HepG2 (cell line): ENCODE data around the gene RERE.

Experiments
- ISX ChIP-seq: sonication (generic); formaldehyde crosslinking; conservative IDR thresholded peaks from 2 replicates; pipeline ENCODE4 v1.5.0; 2020; ENCODE audit warnings: missing genetic modification reagents
- ONECUT2 ChIP-seq: sonication (generic); formaldehyde crosslinking; IDR thresholded peaks from 2 replicates; pipeline ENCODE4 v1.4.0; 2020; ENCODE audit warnings: missing genetic modification reagents
- SP2 ChIP-seq: sonication (generic); formaldehyde crosslinking; IDR thresholded peaks from 2 replicates; pipeline ENCODE4 v1.5.1; 2020; ENCODE audit warnings: mild to moderate bottlenecking, missing genetic modification reagents
- TF ChIP-seq, protein P1 (sequence below): sonication (generic); formaldehyde crosslinking; IDR thresholded peaks from 2 replicates; pipeline ENCODE4 v1.5.1; 2020; ENCODE audit warnings: mild to moderate bottlenecking, missing genetic modification reagents, borderline replicate concordance

- TF ChIP-seq ISX (CRISPR knock-in tag): no peak
- TF ChIP-seq ONECUT2 (CRISPR knock-in tag): no peak
- TF ChIP-seq SP2 (CRISPR knock-in tag): no peak
- TF ChIP-seq, protein P1, sequence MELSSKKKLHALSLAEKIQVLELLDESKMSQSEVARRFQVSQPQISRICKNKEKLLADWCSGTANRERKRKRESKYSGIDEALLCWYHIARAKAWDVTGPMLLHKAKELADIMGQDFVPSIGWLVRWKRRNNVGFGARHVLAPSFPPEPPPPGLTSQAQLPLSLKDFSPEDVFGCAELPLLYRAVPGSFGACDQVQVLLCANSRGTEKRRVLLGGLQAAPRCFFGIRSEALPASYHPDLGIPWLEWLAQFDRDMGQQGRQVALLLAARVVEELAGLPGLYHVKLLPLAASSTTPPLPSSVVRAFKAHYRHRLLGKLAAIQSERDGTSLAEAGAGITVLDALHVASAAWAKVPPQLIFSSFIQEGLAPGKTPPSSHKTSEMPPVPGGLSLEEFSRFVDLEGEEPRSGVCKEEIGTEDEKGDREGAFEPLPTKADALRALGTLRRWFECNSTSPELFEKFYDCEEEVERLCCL: no peak
Observed at GRCh38 chr1:8671306-8671917, 146.0 kb downstream of the RERE start.
